Neural cell (in vitro differentiated cells): ENCODE measurements around the gene CTRB1. TPM values are rescaled to one million over a fixed set of nuclear protein-coding genes. Genes with fewer than 3 reads are reported as not detected.

ENCODE experiments used
- H2AFZ ChIP-seq: fragments of 200-600, 300-800 bp; sonication (generic), shearing (Covaris generic); 2 replicates; pipeline ENCODE4 v1.6.0; 2014; ENCODE audit warnings: low read depth, mild to moderate bottlenecking, antibody characterized with exemption, low read length, moderate library complexity
- H3F3A ChIP-seq: fragments of 200-600 bp; shearing (Covaris generic); 2 replicates; pipeline ENCODE4 v1.6.1; 2016; ENCODE audit warnings: mild to moderate bottlenecking, moderate library complexity, mixed read lengths, antibody characterized with exemption, low read length; ENCODE audit not compliant: insufficient read depth, poor library complexity, severe bottlenecking
- H3K27ac ChIP-seq: fragments of 200-600, 300-800 bp; sonication (generic), shearing (Covaris generic); 2 replicates; pipeline ENCODE4 v1.5.1; 2014; ENCODE audit warnings: mild to moderate bottlenecking, low read length, moderate library complexity
- H3K27me3 ChIP-seq: fragments of 300-800, 200-600 bp; sonication (generic), shearing (Covaris generic); 2 replicates; pipeline ENCODE4 v1.6.0; 2014; ENCODE audit warnings: mild to moderate bottlenecking, low read depth, low read length, moderate library complexity; ENCODE audit not compliant: insufficient read depth
- H3K36me3 ChIP-seq: fragments of 300-800, 200-600 bp; sonication (generic), shearing (Covaris generic); 2 replicates; pipeline ENCODE4 v1.5.1; 2014; ENCODE audit warnings: mild to moderate bottlenecking, antibody characterized with exemption, low read length, moderate library complexity; ENCODE audit not compliant: insufficient read depth
- H3K4me2 ChIP-seq: fragments of 300-800, 200-600 bp; sonication (generic), shearing (Covaris generic); 2 replicates; pipeline ENCODE4 v1.6.0; 2014; ENCODE audit warnings: mild to moderate bottlenecking, low read length
- H3K4me3 ChIP-seq: fragments of 300-800, 200-600 bp; sonication (generic), shearing (Covaris generic); 2 replicates; pipeline ENCODE4 v1.5.1; 2014; ENCODE audit warnings: mild to moderate bottlenecking, low read length, moderate library complexity
- H3K79me2 ChIP-seq: fragments of 200-600 bp; shearing (Covaris generic); replicated peaks from 2 replicates; pipeline ENCODE4 v1.6.0; 2014; ENCODE audit warnings: mild to moderate bottlenecking, low read length, moderate library complexity; ENCODE audit not compliant: insufficient read depth
- H3K9ac ChIP-seq: fragments of 300-800, 200-600 bp; sonication (generic), shearing (Covaris generic); 2 replicates; pipeline ENCODE4 v1.6.1; 2016; ENCODE audit warnings: mild to moderate bottlenecking, low read length, mixed read lengths
- H3K9me2 ChIP-seq: fragments of 200-600 bp; shearing (Covaris generic); 2 replicates; pipeline ENCODE4 v1.6.1; 2016; ENCODE audit warnings: mild to moderate bottlenecking, low read length, mixed read lengths; ENCODE audit not compliant: insufficient read depth
- H3K9me3 ChIP-seq: fragments of 200-600, 300-800 bp; sonication (generic), shearing (Covaris generic); 2 replicates; pipeline ENCODE4 v1.6.1; 2016; ENCODE audit warnings: mild to moderate bottlenecking, mixed run types, low read length, moderate library complexity, mixed read lengths
- H4K20me1 ChIP-seq: fragments of 200-600 bp; shearing (Covaris generic); 2 replicates; pipeline ENCODE4 v1.6.1; 2016; ENCODE audit warnings: mild to moderate bottlenecking, mixed run types; ENCODE audit not compliant: insufficient read depth
- CTCF ChIP-seq: fragments of 450-650 bp; IDR thresholded peaks from 2 replicates; pipeline ENCODE4 v1.5.1; 2014; ENCODE audit warnings: antibody characterized with exemption, mild to moderate bottlenecking, moderate library complexity; ENCODE audit not compliant: poor library complexity, severe bottlenecking
- EP300 ChIP-seq: fragments of 450-650 bp; conservative IDR thresholded peaks from 2 replicates; pipeline ENCODE4 v1.6.1; 2014; ENCODE audit warnings: antibody characterized with exemption, mild to moderate bottlenecking, moderate library complexity; ENCODE audit not compliant: poor library complexity, severe bottlenecking
- EZH2 ChIP-seq: fragments of 200-600, 300-800 bp; shearing (Covaris generic), sonication (generic); IDR thresholded peaks from 2 replicates; pipeline ENCODE4 v1.6.1; 2014; ENCODE audit warnings: antibody characterized with exemption, low read length, borderline replicate concordance, mild to moderate bottlenecking; ENCODE audit not compliant: insufficient read depth, poor library complexity, severe bottlenecking
- MXI1 ChIP-seq: fragments of 450-650 bp; conservative IDR thresholded peaks from 2 replicates; pipeline ENCODE4 v1.6.1; 2014; ENCODE audit warnings: antibody characterized with exemption, mild to moderate bottlenecking; ENCODE audit not compliant: poor library complexity, severe bottlenecking
- POLR2AphosphoS5 ChIP-seq: IDR thresholded peaks from 2 replicates; pipeline ENCODE4 v1.6.1; 2012
- RAD21 ChIP-seq: fragments of 450-650 bp; conservative IDR thresholded peaks from 2 replicates; pipeline ENCODE4 v1.6.1; 2014; ENCODE audit warnings: antibody characterized with exemption, mild to moderate bottlenecking, moderate library complexity
- REST ChIP-seq: IDR thresholded peaks from 2 replicates; pipeline ENCODE4 v1.6.1; 2012; ENCODE audit warnings: borderline replicate concordance
- SMC3 ChIP-seq: fragments of 450-650 bp; conservative IDR thresholded peaks from 2 replicates; pipeline ENCODE4 v1.6.1; 2014; ENCODE audit warnings: antibody characterized with exemption, mild to moderate bottlenecking, moderate library complexity; ENCODE audit not compliant: poor library complexity
- TAF1 ChIP-seq: IDR thresholded peaks from 2 replicates; pipeline ENCODE4 v1.6.1; 2012; ENCODE audit warnings: low read depth
- polyA plus RNA-seq: library from polyadenylated mRNA; depleted of rRNA; stranded (reverse); fragments of >200 nt; gene quantifications from 2 replicates; pipeline ENCODE4 v1.2.3, GENCODE V29; 2014

Gene CTRB1
- polyA plus RNA-seq, 1 donor from 2014 or later, result not detected

GRCh38 chr16:75227361-75228142 is 8.8 kb downstream of the CTRB1 start:
- H3K9me3 ChIP-seq, result no peaks in the 10 kb centered on the region
- H3K27me3 ChIP-seq, result no peaks in the 10 kb centered on the region
- TF ChIP-seq POLR2AphosphoS5 (no peak), REST (no peak), SMC3 (no peak), CTCF (no peak), TAF1 (no peak)
- H3K9ac ChIP-seq, result no peak overlapping the region
- no peak overlapping the region for H3K4me3 ChIP-seq
- no peak overlapping the region for H3K27ac ChIP-seq
- no peaks in the 10 kb centered on the region for H3K79me2 ChIP-seq
- H3K4me2 ChIP-seq, result no peak overlapping the region
- H4K20me1 ChIP-seq, result no peaks in the 10 kb centered on the region
- no peaks in the 10 kb centered on the region for H3K9me2 ChIP-seq
- H3K36me3 ChIP-seq, result no peaks in the 10 kb centered on the region
- no peak overlapping the region for H2AFZ ChIP-seq
- no peaks in the 10 kb centered on the region for H3F3A ChIP-seq

- TF ChIP-seq REST (no peak), EZH2 (no peak), POLR2AphosphoS5 (no peak), MXI1 (no peak), SMC3 (no peak), RAD21 (no peak), TAF1 (no peak), CTCF (no peak), EP300 (no peak)
- Histone ChIP-seq H3K9me2 (no peaks in the 10 kb centered on the region), H3K4me3 (no peak overlapping the region), H3K36me3 (no peaks in the 10 kb centered on the region), H3K27ac (no peak overlapping the region), H2AFZ (no peak overlapping the region), H4K20me1 (no peaks in the 10 kb centered on the region), H3K79me2 (no peaks in the 10 kb centered on the region), H3F3A (no peaks in the 10 kb centered on the region), H3K4me2 (no peak overlapping the region), H3K9me3 (no peaks in the 10 kb centered on the region), H3K9ac (no peak overlapping the region), H3K27me3 (no peaks in the 10 kb centered on the region)
These were observed 9.6 kb downstream of the CTRB1 start for GRCh38 chr16:75228143-75228976.
